ENCODE data around the gene GLRX5.
"Not testable (repeated sequence)": the region's sequence is repeated elsewhere in the genome, so short reads cannot be mapped to it uniquely, and the experiment has no call there.

GLRX5 gene

DNA sequence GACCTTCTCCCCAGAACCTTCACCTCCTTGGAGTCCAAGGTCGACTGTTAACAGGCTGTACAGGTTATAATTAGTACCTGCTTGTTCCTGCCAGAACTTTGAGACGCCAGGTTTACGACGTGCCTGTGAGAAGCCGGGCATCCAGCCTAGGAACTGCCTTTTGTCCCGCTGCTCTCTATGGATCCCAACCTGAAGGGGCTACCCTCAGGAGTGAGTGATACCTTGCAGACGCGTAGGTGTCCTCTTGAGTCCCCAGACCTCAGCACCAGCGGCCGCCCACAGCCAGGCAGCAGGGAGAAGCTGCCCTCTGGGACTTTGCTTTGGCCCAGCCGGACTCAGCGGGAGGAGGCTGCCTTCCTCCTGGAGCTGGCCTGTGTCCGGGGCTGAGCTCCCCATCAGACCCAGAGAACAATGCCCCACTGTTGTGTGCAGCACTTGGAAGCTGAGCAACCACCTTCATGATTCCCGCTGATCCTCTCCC lies 34.6 kb upstream of the GLRX5 start:
- DNase-seq = no peak

DNA sequence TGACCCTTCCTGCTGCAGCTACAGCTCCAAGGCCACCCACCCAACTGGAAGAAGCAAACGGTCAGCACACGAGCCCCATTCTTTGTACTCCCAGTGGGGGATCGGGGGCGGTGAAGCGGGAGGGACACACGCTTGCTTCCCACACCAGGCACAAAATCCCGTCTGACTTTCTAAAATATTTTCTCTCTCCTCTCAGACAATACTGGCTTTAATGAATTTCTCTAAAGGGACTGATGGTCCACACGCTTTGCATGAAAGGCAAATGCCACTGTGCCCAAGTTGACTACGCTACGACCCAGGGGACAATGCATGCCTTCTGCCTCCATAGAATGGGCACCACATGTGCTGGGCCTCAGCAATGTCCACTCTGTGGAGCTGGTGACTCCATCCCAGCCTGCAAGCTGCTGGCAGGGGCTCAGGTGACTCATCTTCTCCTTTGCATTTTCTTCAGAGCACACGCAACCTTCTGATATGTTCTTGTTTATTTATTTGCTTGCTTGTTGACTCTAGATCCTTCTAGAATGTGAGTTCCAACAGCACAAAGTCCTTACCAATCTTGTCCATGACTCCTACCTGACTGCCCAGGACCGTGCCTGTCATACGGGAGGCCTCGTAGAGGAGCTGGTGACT lies 34.0 kb upstream of the GLRX5 start:
- DNase-seq = no peak

DNA sequence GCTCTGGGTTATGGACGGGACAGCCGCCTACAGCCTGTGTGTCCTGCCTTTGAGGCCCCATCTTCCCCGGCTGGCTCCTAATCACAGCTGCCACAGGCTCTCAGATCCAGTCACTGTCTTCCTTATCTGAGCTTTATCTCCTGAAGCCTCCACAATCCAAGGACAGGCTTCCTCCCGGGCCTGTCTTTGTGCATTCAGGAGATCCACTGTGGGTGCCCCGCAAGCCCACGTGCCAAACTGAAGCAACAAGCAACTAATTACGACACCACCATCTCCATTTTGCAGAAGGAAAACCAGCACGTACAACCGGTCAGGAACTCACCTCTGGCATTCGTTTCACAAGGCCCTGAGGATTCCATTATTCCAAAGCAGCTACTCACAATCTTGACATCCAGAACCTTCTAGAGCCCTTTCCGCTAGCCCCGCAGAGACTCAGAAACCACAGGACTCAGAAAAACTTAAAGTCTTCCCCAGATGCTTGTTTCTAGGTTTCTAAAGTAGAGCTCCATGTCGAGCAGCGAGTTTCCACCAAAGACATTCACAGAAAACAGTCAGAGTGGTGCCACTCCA lies 32.4 kb upstream of the GLRX5 start:
- DNase-seq = no peak

DNA sequence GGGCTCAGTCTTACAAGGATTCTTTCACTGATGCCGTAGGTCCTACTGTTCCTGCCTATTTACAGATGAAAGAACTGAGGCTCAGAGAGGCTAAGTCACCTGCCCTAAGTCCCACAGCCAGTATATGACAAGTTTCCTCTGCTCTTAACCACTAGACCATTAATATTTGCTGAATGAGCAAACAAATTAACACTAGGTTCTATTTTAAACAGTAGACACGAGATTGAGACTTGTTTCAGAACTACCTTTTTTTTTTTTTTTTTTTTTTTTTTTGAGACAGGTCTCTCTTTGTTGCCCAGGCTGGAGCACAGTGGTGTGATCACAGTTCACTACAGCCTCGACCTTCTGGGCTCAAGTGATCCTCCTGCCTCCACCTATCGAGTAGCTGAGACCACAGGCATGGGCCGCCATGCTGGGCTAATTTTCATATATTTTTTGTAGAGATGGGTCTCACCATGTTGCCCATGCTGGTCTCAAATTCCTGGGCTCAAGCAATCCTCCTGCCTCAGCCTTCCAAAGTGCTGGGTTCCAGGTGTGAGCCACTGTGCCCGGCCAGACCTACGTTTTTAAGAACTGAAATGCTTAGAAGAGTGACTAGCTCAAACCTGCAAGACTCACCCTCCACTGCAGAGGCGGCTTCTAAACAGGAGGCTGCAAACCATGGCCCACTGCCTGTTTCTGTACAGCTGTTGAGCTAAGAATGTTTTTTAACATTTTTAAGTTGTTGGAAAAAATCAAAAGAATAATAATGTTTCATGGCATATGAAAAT lies 31.3 kb upstream of the GLRX5 start:
- DNase-seq = no peak

DNA sequence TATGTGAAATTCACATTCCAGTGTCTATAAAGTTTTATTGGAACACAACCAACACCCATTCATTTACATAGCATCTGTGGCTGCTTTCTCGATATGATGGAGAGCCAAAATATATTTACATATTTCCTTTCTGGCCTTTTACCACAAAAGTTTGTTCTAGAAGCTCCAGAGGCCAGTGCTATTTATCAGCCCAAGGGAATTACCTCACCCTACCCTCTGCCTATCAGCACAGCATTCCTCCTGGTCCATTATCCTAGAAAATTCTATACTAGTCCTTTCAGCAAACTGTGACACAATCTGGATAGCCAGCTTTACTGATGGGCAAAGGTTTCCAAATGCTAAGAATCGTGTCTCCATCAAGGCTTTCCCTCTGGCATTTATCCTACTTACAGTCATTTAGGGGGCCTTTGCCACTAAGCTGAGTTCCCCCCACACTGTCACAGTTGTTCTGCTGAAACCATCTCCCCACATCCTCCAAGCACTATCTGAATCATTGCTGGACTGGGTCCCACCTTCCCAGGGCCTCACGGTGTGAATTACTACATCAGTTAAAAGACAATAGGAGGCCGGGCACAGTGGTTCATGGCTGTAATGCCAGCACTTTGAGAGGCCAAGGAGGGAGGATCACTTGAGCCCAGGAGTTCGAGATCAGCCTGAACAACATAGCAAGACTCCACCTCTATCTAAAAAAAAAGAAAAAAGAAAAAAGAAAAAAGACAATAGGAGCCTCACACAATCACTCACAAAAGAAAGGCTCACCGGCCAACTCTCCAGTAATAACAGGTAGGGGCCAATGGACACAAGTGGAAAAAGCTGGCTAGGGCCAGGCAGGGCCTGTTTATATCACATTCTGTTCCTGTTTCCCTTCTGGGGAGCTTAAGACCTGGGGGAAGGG lies 30.5 kb upstream of the GLRX5 start:
- DNase-seq = no peak

DNA sequence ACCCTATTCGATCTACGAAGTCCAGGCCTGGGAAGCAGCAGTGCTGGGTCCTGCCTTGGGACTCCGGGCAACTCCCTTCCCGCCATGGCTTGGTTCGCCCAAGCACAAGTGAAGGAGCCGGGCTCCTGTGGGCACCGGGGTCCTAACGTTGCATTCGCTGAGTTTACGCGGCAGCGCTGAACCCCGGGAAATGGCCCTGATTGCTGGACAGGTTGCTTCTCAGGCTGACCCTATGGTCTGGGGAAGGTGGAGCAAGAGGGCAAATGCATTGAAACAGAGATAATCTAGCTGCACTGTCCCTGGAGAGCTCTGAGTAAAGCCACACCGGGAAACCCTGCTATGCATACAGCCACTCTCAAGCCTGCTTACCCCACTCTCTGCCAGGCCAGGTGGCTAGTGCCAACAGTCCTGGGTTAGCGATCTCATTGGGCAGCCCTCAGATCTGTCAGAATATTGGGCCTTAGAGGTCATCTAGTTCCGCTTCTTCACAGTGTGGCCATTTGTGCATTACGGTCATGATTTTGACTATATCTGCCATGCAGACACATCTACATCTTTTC lies 29.7 kb upstream of the GLRX5 start:
- no peak for DNase-seq

DNA sequence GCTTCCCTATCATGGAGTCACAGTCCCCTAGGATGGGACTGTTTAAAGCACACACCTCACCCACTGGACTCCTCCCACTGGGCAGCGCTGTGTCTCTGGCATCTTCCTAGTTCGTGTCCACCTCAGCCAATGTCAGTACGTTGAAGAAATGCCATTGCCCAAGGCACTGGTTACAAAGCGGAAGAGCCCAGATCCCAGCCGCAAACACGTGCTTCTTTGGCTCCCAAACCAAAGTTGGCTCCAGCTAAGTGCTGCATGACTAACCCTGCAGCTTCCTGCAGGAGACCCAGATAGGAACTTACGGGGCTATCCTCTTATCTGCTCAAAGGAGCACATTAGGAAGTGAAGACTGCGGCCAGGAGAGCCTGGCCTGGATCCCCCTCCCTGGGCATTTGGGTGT lies 27.7 kb upstream of the GLRX5 start:
- DNase-seq = no peak

DNA sequence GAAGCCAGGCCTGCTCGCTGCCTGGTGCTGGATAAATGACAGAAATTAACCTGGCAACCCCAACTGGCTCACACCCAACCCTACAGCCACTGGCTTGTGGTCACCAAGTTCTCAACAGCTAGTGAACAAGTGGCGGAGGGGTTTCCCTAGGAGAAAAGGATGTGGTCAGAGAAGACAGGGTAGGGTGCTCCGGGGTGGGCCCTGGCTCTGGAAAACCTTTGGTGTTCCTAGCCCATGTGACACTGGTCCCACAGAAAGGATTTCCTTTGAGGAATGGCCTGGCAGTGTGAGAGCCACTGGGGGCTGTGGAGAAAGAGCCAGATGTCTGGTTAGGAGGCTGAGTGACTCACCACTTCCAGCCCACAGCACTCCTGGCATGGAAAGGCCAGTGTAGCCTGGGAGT lies 27.1 kb upstream of the GLRX5 start:
- DNase-seq = no peak

DNA sequence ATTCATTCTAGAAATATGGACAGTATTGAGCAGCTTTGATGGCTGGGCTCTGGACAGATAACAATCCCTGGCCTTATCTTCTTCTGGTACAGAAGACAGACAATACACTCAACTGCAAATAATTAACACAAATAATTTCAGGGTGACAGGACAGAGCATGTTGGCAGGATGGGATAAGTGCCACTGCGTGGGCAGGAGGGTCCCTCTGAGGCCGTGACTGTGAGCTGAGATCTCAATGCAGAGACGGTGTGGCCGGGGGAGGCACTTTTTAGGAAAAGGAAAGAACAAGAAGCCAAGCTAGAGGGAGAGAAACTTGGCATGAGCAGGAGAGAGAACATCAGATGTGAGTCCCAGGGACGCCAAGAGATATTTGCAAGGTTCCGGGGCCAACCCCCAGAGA lies 26.5 kb upstream of the GLRX5 start:
- no peak for DNase-seq

DNA sequence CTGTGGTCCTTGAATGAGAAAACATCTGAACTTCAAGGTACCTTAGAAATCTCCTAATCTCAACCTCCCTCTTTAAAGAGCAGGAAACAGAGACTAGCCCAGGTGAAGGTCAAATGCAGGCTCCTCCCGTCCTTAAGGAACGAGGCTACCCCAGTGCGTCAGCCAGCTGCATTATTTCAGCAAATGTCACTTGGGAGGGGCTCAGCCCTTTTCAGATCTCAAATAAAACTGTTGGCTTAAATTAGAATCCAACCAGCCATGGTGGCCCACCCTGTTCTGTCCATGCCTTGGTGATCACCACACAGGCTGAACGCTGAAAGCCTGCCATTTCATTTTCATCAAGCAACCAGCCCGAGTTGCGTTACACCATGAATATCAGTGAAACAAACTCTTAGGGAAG lies 25.4 kb upstream of the GLRX5 start:
- DNase-seq = no peak

DNA sequence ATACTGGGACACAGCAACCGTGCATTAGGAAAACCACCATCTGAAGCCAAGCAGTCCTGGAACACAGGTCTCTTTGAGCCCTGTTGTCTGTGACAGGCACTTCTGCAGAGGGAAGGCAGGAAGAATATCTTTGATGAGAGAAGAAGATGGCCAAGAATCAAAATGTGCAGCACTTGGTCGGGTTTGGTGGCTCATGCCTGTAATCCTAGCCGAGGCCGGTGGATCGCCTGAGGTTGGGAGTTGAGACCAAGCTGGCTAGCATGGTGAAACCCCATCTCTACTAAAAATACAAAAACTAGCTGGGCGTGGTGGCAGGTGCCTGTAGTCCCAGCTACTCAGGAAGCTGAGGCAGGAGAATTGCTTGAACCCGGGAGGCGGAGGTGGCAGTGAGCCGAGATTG lies 24.5 kb upstream of the GLRX5 start:
- DNase-seq = not testable (repeated sequence)

DNA sequence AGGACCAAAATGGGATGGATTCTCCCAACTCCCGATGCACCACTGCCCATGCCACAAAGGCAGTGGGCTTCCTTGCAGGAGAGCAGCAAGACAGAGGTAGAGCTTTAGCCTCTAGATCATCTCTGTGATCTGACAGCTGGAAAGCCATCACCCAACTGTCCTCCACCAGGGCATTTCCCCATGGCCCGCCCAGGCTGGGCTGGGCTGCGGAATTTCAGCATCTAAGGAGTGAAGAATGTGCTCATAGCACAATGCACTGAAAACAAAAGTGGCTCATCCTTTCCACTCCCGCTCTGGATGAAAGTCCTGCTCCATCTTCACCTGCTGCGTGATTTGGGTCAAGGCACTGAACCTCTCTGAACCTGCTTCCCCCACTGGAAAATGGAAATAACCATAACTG lies 24.0 kb upstream of the GLRX5 start:
- DNase-seq = no peak

DNA sequence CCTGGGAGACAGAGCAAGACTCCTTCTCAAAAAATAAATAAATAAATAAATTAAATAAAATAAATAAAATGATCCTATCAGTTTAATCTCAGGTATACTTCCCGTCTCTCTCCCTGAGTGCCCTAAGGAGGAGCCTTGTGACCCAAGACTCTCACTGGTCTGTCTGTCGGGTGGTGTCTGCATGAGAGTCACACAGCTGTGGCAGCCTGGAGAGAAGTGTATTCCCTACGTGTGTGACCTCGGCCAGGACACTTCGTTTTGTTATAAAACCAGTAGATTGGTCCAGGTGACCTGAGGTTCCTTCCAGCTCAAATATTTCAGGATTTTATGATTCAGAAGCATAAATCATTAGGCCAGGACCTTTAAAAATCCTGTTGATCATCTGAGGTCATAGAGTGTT lies 23.2 kb upstream of the GLRX5 start:
- DNase-seq = no peak

DNA sequence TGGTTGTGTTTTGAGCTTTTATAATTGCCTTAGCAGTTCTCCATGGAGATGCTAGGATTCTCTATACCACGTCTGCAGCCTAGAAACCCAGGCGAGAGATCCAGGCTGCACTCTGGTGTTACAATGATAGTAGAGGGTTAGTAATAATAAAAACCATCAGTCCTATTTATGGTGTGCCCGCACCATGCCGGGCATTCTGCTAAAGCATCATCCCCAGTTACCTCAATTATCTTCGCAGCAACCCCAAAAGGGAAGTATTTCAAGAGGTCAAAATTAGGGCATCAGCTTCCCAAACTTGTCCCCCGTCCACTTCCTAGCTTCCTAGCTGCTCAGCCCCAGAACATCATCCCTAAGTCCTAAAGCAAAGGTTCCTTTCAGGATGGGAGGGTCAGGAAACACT lies 21.6 kb upstream of the GLRX5 start:
- no peak for DNase-seq

DNA sequence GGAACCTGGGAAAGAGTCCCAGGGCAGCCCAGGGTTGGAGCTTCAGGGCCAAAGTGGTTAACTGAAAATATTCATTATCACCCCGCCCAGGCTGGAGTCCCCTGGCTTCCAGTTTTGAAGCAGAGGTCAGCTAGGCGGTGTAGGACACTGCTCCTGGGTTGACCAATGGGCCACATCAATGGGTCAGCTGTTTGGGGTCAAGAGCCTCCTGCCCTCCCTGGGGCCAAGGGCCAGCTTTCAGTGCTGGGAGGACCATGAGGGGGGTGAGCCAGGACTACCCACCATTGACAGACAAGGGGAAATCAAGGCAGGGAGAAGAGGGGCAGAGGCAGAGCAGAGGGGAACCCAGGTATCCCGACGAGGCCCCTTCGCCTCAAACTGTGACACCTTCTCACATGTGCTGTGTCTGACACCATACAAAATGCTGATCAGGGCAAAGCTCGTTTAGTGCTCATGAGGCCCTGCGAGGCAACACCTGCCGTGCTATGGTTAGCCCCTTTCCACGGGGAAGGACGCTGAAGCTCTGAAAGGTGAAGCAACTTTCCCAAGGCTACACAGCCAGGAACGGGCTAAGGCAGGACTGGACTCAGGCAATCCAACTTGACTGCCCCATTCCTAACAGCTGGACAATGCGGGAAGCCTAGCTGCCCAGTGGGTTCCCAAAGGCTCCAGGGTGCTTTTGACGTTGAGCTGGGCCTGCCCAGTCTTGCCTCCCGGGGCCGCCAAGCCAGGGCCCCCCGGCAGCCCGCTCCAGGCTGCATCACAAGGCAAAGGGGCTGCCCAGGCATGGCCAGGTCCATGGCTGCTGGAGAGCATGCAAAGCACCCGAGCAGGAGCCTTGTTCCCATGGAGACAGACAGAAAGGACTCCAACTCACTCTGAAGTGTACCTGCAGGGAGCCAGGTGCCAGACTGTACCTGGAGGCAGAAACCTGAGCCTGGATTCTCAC lies 20.4 kb upstream of the GLRX5 start:
- no peak for DNase-seq

DNA sequence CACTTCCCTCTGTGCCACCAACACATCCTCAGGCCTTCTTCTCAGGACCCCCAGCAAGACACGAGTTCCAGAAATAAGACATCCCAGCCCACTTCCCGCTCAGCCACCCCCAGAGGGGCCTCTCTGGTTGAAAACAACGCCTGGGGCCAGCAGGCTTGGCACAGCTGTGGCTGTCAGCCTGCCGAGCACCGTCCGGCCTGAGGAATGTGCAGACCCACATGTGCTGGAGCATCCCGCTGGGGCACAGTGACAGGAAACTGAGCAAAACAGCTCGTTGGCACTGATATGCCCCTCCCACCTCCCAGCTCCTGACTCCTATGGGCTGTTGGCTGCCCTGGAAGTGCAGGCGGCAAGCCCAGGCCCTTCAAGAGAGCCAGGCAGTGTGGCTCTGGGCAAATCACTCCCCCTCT lies 19.8 kb upstream of the GLRX5 start:
- DNase-seq = no peak

DNA sequence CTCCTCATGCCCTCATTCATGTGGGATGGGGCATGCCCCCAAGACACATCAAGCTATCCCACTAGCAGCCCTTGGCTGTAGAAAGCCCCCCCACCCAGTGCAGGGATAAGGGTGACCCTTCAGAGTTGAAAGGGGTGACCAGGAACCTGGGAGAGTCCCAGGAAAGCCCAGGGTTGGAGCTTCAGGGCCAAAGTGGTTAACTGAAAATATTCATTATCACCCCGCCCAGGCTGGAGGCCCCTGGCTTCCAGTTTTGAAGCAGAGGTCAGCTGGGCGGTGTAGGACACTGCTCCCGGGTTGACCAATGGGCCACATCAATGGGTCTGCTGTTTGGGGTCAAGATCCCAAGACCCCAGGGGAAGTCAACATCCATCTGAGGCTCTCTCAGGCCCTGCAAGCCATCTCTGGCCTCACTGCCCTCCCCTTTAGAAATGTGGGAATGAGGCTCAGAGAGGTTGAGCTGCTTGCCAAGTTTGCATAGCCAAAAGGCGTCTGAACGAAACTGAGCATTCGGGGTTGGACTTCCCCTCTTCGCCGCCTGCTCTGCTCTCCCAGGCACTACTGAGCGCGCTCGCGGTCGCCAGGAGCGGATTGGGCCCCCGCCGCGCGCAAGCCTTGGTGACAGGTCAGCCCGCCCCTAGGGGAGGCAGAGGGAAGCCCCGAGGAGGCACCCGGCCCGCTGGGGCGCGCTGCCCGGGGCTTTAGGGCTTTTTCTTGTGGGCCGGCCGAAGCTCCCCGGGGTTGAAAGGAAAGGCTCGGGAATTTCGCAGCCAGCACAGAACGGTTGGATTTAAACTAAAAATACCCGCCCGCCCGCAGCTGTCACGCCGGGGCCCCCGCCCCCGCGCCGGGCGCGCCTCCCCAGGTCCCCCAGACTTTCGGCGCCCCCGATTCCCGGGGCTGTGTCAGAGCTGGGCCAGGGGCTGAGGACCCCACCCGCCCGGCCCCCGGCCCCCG lies 19.0 kb upstream of the GLRX5 start:
- no peak for DNase-seq

DNA sequence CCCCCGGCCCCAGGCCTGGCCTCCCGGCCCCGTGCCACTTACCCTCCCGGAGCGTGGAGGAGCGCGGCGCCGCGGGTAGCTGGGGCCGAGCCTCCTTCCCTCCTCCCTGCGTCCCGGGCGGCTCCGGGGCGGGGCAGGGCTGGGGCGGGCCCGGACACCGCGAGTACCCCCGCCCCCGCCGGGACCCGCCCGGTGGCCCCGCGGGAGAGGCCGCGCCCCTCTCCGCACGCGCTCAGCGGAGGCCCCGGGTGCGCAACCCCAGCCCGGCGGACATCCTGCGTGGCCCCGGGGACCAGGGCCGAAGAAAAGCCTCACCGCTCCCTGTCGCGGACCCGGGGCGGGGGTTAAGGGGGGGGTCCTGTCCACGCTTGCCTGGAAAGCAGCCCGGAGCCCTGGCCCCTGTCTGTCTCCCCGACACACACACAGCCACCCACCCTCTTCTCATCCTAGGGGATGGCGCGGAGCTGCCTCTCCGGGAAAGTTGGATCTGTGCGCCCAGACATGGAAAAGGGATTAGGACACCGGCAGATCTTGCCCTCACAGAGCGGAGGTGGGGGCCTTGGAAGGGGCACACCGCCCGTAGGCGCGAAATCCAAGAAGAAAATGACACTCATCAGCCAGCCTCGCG lies 18.2 kb upstream of the GLRX5 start, which contains the start of gene SYNE3:
Gene SYNE3, minus strand, starts transcription at position 97 of the 628 bp plus-strand sequence. CDS start 40,829 bp downstream, outside the sequence.
- no peak for DNase-seq

DNA sequence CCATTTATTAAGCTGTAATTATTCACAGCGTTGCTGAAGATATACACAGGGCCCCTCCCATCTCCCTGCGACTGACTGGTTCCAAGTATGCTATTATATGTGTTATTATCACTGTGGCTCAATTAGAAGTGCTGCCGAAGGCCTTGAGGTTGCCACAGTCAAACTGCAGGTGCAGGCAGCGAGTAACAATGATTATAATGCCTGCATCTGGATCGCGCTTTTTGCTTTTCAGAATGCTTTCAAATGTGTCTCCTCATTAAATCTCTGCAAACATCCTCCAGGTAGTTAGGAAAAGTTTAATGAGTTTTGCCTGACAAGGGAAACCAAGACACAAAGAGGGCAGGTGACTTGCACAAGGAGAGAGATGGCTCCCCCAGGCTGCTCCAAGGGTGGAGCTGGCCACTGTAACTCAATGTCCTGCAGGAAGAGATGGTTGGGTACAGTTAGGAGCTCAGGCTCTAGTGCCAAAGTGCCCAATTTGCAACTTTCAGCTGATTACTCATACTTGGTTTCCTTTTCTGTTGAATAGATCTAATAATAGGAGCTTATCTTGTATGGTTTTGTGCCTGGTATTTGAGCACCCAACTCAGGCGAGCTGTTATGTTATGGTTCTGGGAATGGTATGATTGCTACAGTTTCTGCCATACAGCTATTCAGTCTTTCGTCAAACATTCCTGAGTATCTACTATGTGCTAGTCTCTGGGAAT lies 16.7 kb upstream of the GLRX5 start:
- DNase-seq = no peak

All from cerebellar nuclear complex (tissue), 1 donor.